H1 (cell line): ENCODE data around the gene AP1M2. TPM values are rescaled to one million over a fixed set of nuclear protein-coding genes. Genes with fewer than 3 reads are reported as not detected.
"Not testable (repeated sequence)": the region's sequence is repeated elsewhere in the genome, so short reads cannot be mapped to it uniquely, and the experiment has no call there.

Experiments used
- CTCF ChIA-PET: fragments of 300-600 bp; sonication (Branson Sonifier 250); formaldehyde crosslinking; loops from one replicate; lab custom pipeline; 2021; ENCODE audit not compliant: partially characterized antibody; lab: Charles Lee
- POLR2A ChIA-PET: fragments of 300-600 bp; sonication (Branson Sonifier 250); formaldehyde crosslinking; loops from one replicate; lab custom pipeline; 2021; ENCODE audit warnings: inconsistent platforms; ENCODE audit not compliant: partially characterized antibody; lab: Charles Lee
- DNase-seq, 2 experiments: peaks; one replicate each; pipeline versions ENCODE4 v3.0.0 to v3.0.0-alpha.2; 2010 to 2022; ENCODE audit warnings: low spot score in 2 of 2, low read depth in 1 of 2, mixed read lengths in 1 of 2
- FAIRE-seq: peaks from 2 replicates; lab custom pipeline; 2011; peaks lifted over from hg19 to GRCh38; lab: Jason Lieb, UNC
- H2AFZ ChIP-seq: 2 replicates; pipeline ENCODE4 v1.8.1; 2012; ENCODE audit warnings: low read length, inconsistent platforms
- H2AK5ac ChIP-seq: 2 replicates; pipeline ENCODE4 v1.6.1; 2013; ENCODE audit warnings: low read depth, low read length
- H2BK120ac ChIP-seq: replicated peaks from 2 replicates; pipeline ENCODE3; 2013; ENCODE audit warnings: low read depth, low read length, inconsistent platforms
- H2BK12ac ChIP-seq: 2 replicates; pipeline ENCODE4 v1.6.1; 2013; ENCODE audit warnings: low read depth, low read length
- H2BK15ac ChIP-seq: 2 replicates; pipeline ENCODE4 v1.6.1; 2013; ENCODE audit warnings: low read length
- H2BK20ac ChIP-seq: 2 replicates; pipeline ENCODE4 v1.6.1; 2013; ENCODE audit warnings: low read length
- H2BK5ac ChIP-seq: 2 replicates; pipeline ENCODE4 v1.6.1; 2013; ENCODE audit warnings: low read depth, low read length
- H3K14ac ChIP-seq: 2 replicates; pipeline ENCODE4 v1.6.1; 2013; ENCODE audit warnings: inconsistent platforms; ENCODE audit not compliant: insufficient read length
- H3K18ac ChIP-seq: 2 replicates; pipeline ENCODE4 v1.6.1; 2013; ENCODE audit warnings: low read length; ENCODE audit errors: extremely low read depth
- H3K23ac ChIP-seq: 2 replicates; pipeline ENCODE4 v1.6.1; 2013; ENCODE audit warnings: inconsistent platforms; ENCODE audit not compliant: insufficient read length
- H3K23me2 ChIP-seq: 2 replicates; pipeline ENCODE4 v1.6.1; 2013; ENCODE audit warnings: low read depth, low read length
- H3K27ac ChIP-seq: 2 replicates; pipeline ENCODE4 v1.6.1; 2011; ENCODE audit warnings: low read depth, low read length, inconsistent platforms
- H3K27me3 ChIP-seq, 4 experiments: replicated peaks in 1 of 4; 1 replicate in 1 of 4; 2 replicates in 3 of 4; pipeline versions ENCODE4 v1.6.1 to v1.8.1; 2011 to 2013; ENCODE audit warnings: low read length in 3 of 4, mild to moderate bottlenecking in 3 of 4, inconsistent platforms in 2 of 4, mixed read lengths in 2 of 4, moderate library complexity in 1 of 4; ENCODE audit not compliant: control insufficient read depth in 3 of 4, insufficient read depth in 3 of 4; ENCODE audit errors: extremely low read depth in 1 of 4
- H3K36me3 ChIP-seq, 4 experiments: 2 replicates each; pipeline versions ENCODE4 v1.6.1 to v1.8.1; 2011 to 2013; ENCODE audit warnings: mild to moderate bottlenecking in 4 of 4, low read length in 3 of 4, moderate library complexity in 2 of 4, control low read depth in 1 of 4, inconsistent platforms in 1 of 4; ENCODE audit not compliant: insufficient read depth in 4 of 4, control insufficient read depth in 2 of 4
- H3K4ac ChIP-seq: replicated peaks from 2 replicates; pipeline ENCODE3; 2013; ENCODE audit warnings: low read length, low read depth, mixed read lengths, inconsistent platforms; ENCODE audit not compliant: insufficient read length
- H3K4me1 ChIP-seq, 4 experiments: replicated peaks in 1 of 4; 1 replicate in 1 of 4; 2 replicates in 3 of 4; pipeline versions ENCODE4 v1.6.1 to v1.8.1; 2011 to 2013; ENCODE audit warnings: low read length in 3 of 4, inconsistent platforms in 2 of 4, mixed read lengths in 1 of 4; ENCODE audit not compliant: insufficient read depth in 4 of 4, control insufficient read depth in 3 of 4
- H3K4me2 ChIP-seq, 2 experiments: 2 replicates each; pipeline versions ENCODE4 v1.6.1 to v1.8.1; 2011 to 2013; ENCODE audit warnings: low read depth in 2 of 2, low read length in 2 of 2, control low read depth in 1 of 2, inconsistent platforms in 1 of 2, mild to moderate bottlenecking in 1 of 2; ENCODE audit not compliant: insufficient read depth in 1 of 2
- H3K4me3 ChIP-seq, 4 experiments: fragments of 200-600, 300-600 bp in 1 of 4; sonication (generic), shearing (Covaris generic), sonication (Bioruptor Twin) in 1 of 4; 2 replicates each; pipeline versions ENCODE4 v1.5.1 to v1.8.1; 2011 to 2016; ENCODE audit warnings: low read length in 4 of 4, low read depth in 3 of 4, control low read depth in 2 of 4, inconsistent platforms in 2 of 4, mild to moderate bottlenecking in 2 of 4, mixed read lengths in 1 of 4, moderate library complexity in 1 of 4; ENCODE audit not compliant: insufficient read depth in 2 of 4; ENCODE audit errors: extremely low read depth in 1 of 4
- H3K56ac ChIP-seq: replicated peaks from 2 replicates; pipeline ENCODE3; 2013; ENCODE audit warnings: low read depth, mild to moderate bottlenecking, mixed read lengths, low read length, inconsistent platforms; ENCODE audit not compliant: insufficient read length
- H3K79me1 ChIP-seq: 2 replicates; pipeline ENCODE4 v1.6.1; 2013; ENCODE audit warnings: low read depth, low read length, control low read depth
- H3K79me2 ChIP-seq, 2 experiments: 2 replicates each; pipeline versions ENCODE4 v1.6.1 to v1.8.1; 2012 to 2013; ENCODE audit warnings: low read length in 2 of 2, mild to moderate bottlenecking in 2 of 2, inconsistent platforms in 1 of 2; ENCODE audit not compliant: insufficient read depth in 2 of 2, control insufficient read depth in 1 of 2
- H3K9ac ChIP-seq, 4 experiments: replicated peaks in 1 of 4; 1 replicate in 1 of 4; 2 replicates in 3 of 4; pipeline versions ENCODE4 v1.6.1 to v1.8.1; 2011 to 2013; ENCODE audit warnings: low read depth in 3 of 4, low read length in 3 of 4, control low read depth in 2 of 4, mild to moderate bottlenecking in 2 of 4, moderate library complexity in 2 of 4, inconsistent platforms in 1 of 4; ENCODE audit errors: extremely low read depth in 1 of 4
- H3K9me3 ChIP-seq, 2 experiments: 2 replicates each; pipeline versions ENCODE4 v1.6.1 to v1.8.1; 2012 to 2013; ENCODE audit warnings: mild to moderate bottlenecking in 2 of 2, moderate library complexity in 2 of 2, control low read depth in 1 of 2, inconsistent platforms in 1 of 2, low read depth in 1 of 2, low read length in 1 of 2, mixed read lengths in 1 of 2; ENCODE audit not compliant: insufficient read depth in 2 of 2
- H4K20me1 ChIP-seq, 2 experiments: replicated peaks in 1 of 2; 2 replicates each; pipeline versions ENCODE3 to v1.8.1; 2011 to 2013; ENCODE audit warnings: inconsistent platforms in 2 of 2, low read length in 2 of 2, mild to moderate bottlenecking in 1 of 2; ENCODE audit not compliant: insufficient read depth in 2 of 2, control insufficient read depth in 1 of 2
- H4K5ac ChIP-seq: 2 replicates; pipeline ENCODE4 v1.6.1; 2013; ENCODE audit warnings: low read length, low read depth, mixed read lengths, inconsistent platforms; ENCODE audit not compliant: insufficient read length
- H4K8ac ChIP-seq: 2 replicates; pipeline ENCODE4 v1.8.0; 2013; ENCODE audit warnings: mild to moderate bottlenecking, moderate library complexity, low read length, inconsistent platforms; ENCODE audit not compliant: insufficient read depth; ENCODE audit errors: extremely low read depth
- H4K91ac ChIP-seq: replicated peaks from 2 replicates; pipeline ENCODE3; 2013; ENCODE audit warnings: low read length, mixed read lengths, inconsistent platforms; ENCODE audit not compliant: insufficient read length
- whole genome bisulfite sequencing, 2 experiments: shearing (Covaris generic) in 1 of 2; methylation state at CpG; one replicate each; pipeline versions ENCODE4 v1.1.6 to v1.1.7; 2013 to 2015; ENCODE audit warnings: low lambda C conversion rate in 2 of 2, mixed read lengths in 2 of 2, inconsistent platforms in 1 of 2, low coverage in 1 of 2, missing lambda C conversion rate in 1 of 2; ENCODE audit not compliant: insufficient replicate concordance in 2 of 2, insufficient coverage in 1 of 2, insufficient read length in 1 of 2; ENCODE audit errors: extremely low coverage in 1 of 2, missing lambda C conversion rate in 1 of 2; 5-methylcytosine and 5-hydroxymethylcytosine counted together
- polyA plus RNA-seq, 7 experiments: library from polyadenylated mRNA; depleted of rRNA in 3 of 7; stranded (reverse) in 5 of 7; unstranded in 2 of 7; fragments of >200 nt in 5 of 7; fragments of 200-250 nt in 2 of 7; gene quantifications; 1 replicate in 5 of 7; 2 replicates in 1 of 7; 4 replicates in 1 of 7; pipeline versions ENCODE4 v1.2.1 to v1.2.3, GENCODE V29; 2011 to 2013; ENCODE audit warnings: missing spikeins in 2 of 7, mixed read lengths in 2 of 7
- total RNA-seq: library from RNA; stranded (reverse); fragmentation: NEBNext Ultra II Directional; extraction: Animal tissue kit (Norgen Biotek cat#: 25700); gene quantifications from 2 replicates; pipeline ENCODE4 v1.2.1, GENCODE V29; 2021

The AP1M2 gene
- total and polyA plus RNA-seq, 2 of the 8 experiments (the other 6 are each of a cell fraction or from before 2014, with no cell fraction given): 140 to 161 TPM

- ChIA-PET POLR2A (interaction anchor here (0.6 to 5.0 kb wide), 6 partner anchors 8 to 108 kb away, joined by 3 to 41 read pairs (median 4); partner anchors contain the start of gene KEAP1), CTCF (interaction anchor here (0.7 to 2.7 kb wide), 12 partner anchors 10 to 115 kb away, joined by 3 to 19 read pairs (median 4); partner anchors contain the start of gene S1PR5)
- not testable (repeated sequence) for DNase-seq, FAIRE-seq, H2BK12ac ChIP-seq, H4K5ac ChIP-seq, H3K23me2 ChIP-seq, H3K23ac ChIP-seq, H3K14ac ChIP-seq, H2BK20ac ChIP-seq, H3K9ac ChIP-seq, H2AFZ ChIP-seq, H3K18ac ChIP-seq, H3K9me3 ChIP-seq, H3K4me3 ChIP-seq, H2BK5ac ChIP-seq, H2BK120ac ChIP-seq, H4K8ac ChIP-seq, H3K27ac ChIP-seq, H4K91ac ChIP-seq, H3K4me1 ChIP-seq, H3K56ac ChIP-seq, H2AK5ac ChIP-seq, H3K4ac ChIP-seq, H3K27me3 ChIP-seq, H3K4me2 ChIP-seq, H3K79me1 ChIP-seq, H3K79me2 ChIP-seq, H2BK15ac ChIP-seq
- Histone ChIP-seq H3K36me3 (peaks cover 10 to 55% (median 45%) of the 10 kb centered on the region in 4 experiments; a peak in 7 of 8 replicates), H4K20me1 (peaks cover 6 to 18% of the 10 kb centered on the region in 2 experiments)
- 85% methylated on average over 9 of the region's 9 CpGs; no CpG with 5 or more reads in 1 of the 2 experiments for WGBS, 2 experiments
Observed at GRCh38 chr19:10551006-10551405, 36.1 kb downstream of the AP1M2 start.
